Retinal pigment epithelial cell (primary cell): ENCODE data around the gene HIP1R.

ENCODE experiments used
- DNase-seq: peaks from one replicate; pipeline ENCODE4 v3.0.0-alpha.2; 2010; ENCODE audit warnings: low read depth
- H3K4me3 ChIP-seq: 2 replicates; pipeline ENCODE4 v1.5.1; 2011; ENCODE audit warnings: mild to moderate bottlenecking, low read length, control low read depth, moderate library complexity
- TF ChIP-seq, protein P1 (sequence below): conservative IDR thresholded peaks from 2 replicates; pipeline ENCODE4 v1.5.1; 2011; ENCODE audit warnings: low read depth, low read length, control low read depth, inconsistent platforms

Gene HIP1R

DNA sequence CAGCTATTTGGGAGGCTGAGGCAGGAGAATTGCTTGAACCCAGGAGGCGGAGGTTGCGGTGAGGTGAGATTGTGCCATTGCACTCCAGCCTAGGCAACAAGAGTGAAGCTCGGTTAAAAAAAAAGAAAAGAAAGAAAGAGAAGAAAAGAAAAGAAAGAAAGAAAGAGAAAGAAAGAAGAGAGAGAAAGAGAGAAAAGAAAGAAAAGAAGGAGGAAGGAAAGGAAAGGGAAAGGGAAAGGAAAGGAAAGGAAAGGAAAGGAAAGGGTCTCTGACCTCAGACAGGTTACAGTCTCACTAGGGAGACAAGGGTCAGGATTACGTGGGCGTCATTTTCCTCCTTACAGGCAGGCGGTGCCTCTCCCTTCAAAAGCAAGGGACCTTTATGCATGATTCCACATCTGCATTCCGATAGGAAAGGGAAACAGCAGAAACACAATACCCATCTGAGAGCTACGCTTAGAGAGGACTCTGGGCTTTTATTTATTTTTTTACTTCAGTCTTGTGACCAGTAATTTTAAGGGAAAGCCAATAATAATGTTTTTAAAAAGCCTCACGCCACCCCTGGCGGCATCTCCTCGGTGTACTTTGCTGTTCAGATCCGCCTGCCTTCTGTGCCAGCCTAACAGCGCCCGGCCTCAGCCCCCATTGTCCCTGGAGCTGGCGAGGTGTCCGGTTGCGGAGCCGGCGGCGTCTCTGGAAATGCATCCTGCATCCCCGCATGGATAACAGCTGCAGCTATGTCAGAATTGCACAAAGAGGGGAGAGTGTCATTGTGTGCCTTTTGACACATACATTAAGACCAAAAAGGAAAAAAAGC, 945 bp upstream of the HIP1R start:
- peak overlapping the region; percentile 63 for H3K4me3 ChIP-seq
- TF ChIP-seq, protein P1, sequence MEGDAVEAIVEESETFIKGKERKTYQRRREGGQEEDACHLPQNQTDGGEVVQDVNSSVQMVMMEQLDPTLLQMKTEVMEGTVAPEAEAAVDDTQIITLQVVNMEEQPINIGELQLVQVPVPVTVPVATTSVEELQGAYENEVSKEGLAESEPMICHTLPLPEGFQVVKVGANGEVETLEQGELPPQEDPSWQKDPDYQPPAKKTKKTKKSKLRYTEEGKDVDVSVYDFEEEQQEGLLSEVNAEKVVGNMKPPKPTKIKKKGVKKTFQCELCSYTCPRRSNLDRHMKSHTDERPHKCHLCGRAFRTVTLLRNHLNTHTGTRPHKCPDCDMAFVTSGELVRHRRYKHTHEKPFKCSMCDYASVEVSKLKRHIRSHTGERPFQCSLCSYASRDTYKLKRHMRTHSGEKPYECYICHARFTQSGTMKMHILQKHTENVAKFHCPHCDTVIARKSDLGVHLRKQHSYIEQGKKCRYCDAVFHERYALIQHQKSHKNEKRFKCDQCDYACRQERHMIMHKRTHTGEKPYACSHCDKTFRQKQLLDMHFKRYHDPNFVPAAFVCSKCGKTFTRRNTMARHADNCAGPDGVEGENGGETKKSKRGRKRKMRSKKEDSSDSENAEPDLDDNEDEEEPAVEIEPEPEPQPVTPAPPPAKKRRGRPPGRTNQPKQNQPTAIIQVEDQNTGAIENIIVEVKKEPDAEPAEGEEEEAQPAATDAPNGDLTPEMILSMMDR, result peak; percentile 16

DNA sequence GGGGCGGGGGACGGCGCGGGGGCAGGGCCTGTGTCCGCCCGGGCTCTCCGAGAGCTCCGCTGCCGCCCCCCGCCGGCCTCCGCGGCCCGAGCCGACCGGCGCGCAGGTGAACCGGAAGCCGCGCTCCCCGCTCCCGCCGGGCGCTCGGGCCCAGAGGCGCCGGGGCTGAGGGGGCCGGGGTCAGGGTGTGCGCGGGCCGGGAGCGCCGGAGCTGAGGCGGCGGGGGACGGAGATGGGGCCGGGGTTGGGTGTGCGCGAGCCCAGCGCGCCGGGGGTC, 431 bp downstream of the HIP1R start:
- H3K4me3 ChIP-seq, result peak overlapping the region; percentile 68
- DNase-seq, result no peak
- TF ChIP-seq, protein P1, result no peak

More for the DNA sequence above, 945 bp upstream of the HIP1R start:
- DNase-seq, result no peak

DNA sequence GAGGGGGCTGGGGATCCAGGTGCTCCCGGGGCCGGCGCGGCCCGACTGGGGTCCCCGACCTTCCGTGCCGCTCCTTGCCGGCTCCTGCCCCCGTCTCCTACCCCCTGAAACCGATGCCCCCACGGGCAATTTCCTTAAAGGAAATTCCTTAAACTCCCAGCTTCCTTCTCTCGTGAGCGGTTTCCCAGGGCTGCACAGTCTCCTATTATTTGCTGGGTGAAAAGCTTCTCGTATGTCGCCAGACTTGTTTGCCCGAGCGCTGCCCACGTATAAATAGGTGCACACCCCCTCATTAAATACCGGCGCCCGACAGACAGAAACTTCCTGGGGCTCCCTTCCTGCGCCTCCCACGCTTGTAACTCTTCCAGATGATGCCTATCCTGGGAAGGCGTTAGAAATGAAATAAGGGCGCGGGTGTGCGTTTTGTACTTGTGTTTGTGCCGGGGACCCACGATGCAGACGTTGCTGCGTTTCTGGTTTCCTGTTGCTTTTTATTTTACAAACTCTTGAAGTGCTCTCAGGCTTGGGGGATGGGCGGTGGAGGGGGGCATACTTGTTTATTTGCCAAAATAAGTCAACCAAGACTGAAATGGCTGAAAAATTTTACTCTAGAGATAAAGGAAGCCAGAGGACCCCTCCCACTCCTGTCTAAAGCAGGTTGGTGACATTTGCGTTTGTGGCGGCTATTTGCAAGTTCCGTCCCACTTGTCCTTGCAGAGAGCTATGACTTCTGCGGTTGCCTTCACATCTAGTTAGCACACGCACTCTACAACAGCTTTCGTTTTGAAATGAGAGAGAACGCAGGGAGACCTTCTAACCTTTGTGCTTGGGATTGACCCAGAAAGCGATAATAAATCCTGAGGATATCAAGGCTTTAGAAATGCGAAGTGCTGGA, 1.0 kb downstream of the HIP1R start:
- peak overlapping the region; percentile 68 for H3K4me3 ChIP-seq
- DNase-seq, result no peak
- TF ChIP-seq, protein P1, result no peak

DNA sequence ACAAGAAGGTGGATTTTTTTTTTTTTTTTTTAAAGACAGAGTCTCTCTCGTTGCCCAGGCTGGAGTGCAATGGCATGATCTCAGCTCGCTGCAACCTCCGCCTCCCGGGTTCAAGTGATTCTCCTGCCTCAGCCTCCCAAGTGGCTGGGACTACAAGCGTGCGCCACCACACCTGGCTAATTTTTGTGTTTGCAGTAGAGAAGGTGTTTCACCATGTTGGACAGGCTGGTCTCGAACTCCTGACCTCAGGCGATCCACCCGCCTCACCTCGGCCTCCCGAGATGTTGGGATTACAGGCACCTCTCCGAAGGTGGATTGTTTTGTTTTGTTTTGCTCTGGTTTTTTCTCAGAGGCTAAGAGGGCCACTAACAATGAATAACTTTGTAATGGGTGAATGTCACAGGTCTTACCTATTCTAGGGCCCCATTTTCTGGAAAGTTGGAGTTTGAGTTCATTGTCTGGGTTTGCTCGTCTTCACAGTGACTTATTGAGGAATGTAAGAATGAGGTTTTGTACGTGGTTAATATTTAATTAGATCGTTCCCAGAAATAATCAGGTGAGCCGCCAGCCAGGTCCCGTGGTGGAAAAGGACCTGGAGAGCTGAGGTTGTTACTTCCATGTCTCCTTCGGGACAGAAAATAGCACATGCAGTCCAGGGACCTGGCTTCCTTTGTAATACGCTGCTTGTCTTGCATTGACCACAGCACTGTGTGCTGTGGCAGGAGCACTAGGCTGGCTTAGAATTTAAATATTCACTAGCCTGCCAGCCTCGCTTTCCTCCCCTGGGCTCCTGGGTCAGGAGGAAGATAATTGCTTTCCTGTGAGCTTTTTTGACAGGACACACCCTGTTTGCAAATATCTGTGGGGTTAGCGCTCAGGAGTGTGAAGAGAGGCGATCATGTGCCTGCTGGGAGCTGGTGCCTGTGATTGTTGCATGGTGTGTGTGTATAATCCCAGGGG, 2.3 kb downstream of the HIP1R start:
- DNase-seq, result no peak
- H3K4me3 ChIP-seq, result no peak overlapping the region
- TF ChIP-seq, protein P1, result no peak

DNA sequence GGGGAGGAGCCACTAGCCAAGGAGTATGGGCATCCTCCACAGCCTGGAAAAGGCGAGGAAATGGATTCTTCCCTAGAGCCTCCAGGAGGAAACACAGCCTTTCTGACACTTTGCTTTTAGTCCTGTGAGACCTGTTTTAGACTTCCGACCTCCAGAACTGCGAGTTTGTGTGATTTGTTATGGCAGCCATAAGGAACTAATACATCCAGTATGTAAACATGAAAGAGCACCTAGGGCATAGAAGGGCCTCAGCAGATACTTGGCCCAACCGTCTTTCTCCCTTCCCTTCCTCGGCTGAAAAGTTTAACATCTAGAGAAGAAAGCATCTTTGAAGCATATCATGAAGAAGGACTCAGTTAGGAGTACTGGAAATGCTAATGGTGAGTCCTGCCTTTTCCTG, 3.6 kb downstream of the HIP1R start:
- DNase-seq, result no peak
- no peak overlapping the region for H3K4me3 ChIP-seq
- TF ChIP-seq, protein P1, result no peak

DNA sequence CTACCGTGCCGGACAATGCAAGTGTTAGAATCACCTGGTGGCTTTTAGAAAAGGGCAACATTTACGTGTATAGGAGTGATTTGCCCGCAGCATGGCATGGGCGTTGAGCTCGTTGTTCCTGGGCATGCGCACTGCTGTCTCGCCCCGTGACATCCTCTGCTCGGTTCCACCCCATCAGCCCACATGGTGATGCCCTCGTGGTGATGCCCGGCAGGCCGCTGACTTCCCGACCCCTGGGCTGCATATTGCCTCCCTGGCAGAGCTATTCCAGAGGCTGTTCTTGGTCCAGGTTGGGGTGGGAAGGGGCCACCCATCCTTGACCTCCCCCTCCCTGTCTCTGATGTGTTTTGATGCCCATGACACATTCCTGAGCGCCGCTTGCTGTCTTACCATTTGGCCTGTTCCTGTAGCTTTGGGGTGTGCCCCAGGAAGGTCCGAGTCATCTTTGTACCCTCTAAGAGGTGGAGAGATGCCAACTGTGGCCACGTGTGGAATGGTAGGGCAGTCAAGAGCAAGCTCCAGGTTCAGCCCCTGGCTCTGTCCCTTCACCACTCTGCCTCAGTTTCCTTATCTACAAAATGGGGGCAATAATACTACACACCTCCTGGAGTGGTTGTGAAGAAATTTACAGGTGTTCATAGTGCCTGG, 4.8 kb downstream of the HIP1R start:
- no peak overlapping the region for H3K4me3 ChIP-seq
- TF ChIP-seq, protein P1, result no peak
- DNase-seq, result no peak
